Measurements from ENCODE around the gene ZNF420. TPM values are rescaled to one million over a fixed set of nuclear protein-coding genes. Genes with fewer than 3 reads are reported as not detected.

ZNF420 gene
- total RNA-seq, 5 donors from 2014 or later (not counting 1 experiment from before 2014, with no cell fraction given): 9.5 to 28.2 (median 26.2) TPM

DNA sequence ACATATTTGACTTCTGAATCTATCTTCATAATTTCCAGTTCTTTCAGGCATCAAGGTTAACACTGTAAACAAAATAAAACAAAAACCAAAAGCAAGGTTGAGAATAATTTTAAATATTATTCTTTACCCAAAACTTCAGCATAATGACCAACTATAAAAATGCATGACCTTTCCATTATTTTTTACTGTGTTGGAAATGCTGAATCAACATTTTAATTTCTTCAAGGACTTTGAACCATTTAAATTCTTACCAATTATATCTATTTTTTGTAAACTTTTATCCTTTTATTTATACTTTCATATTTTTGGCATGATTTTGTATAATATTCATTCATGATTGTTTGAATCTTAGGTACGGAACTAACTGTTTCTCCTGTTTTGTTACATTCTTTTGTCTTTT, 87.4 kb downstream of the ZNF420 start:
- no peak overlapping the region for H3K27ac ChIP-seq (ENCODE audit: low read length)
- H3K27me3 ChIP-seq (replicated peaks in 1 of 2; ENCODE audit: control insufficient read depth in 2 of 2, extremely low read depth in 1 of 2, insufficient read depth in 2 of 2, low read length in 1 of 2): no peaks in the 10 kb centered on the region
- Mint-ChIP-seq H3K27me3 (no peaks in the 10 kb centered on the region), H3K36me3 (peaks cover 79% of the 10 kb centered on the region), H3K27ac (no peak overlapping the region), H3K9me3 (peaks cover 18 to 48% (median 43%) of the 10 kb centered on the region in 3 donors), H3K4me3 (no peak overlapping the region), H3K4me1 (peaks cover 0 to 2% (median 0%) of the 10 kb centered on the region in 3 donors)
- H3K4me1 ChIP-seq (ENCODE audit: control insufficient read depth in 1 of 2, extremely low read depth in 1 of 2, insufficient read depth in 2 of 2, low read length in 2 of 2): no peaks in the 10 kb centered on the region
- DNase-seq: no peak
- peaks cover 4% of the 10 kb centered on the region for H3K9me3 ChIP-seq
- ChIA-PET CTCF (no interaction called here), POLR2A (no interaction called here)
- WGBS (ENCODE audit: insufficient coverage): no CpG with 5 or more reads among the region's 1 CpG
- peaks cover 17 to 39% of the 10 kb centered on the region in 2 donors for H3K36me3 ChIP-seq (ENCODE audit: control insufficient read depth in 2 of 2, extremely low read depth in 1 of 2, insufficient read depth in 1 of 2, low read length in 1 of 2)
- H3K4me3 ChIP-seq (ENCODE audit: control insufficient read depth in 1 of 2, extremely low read depth in 1 of 2, low read length in 1 of 2): no peak overlapping the region
- no peak for ATAC-seq (replicated peaks in 1 of 4)

DNA sequence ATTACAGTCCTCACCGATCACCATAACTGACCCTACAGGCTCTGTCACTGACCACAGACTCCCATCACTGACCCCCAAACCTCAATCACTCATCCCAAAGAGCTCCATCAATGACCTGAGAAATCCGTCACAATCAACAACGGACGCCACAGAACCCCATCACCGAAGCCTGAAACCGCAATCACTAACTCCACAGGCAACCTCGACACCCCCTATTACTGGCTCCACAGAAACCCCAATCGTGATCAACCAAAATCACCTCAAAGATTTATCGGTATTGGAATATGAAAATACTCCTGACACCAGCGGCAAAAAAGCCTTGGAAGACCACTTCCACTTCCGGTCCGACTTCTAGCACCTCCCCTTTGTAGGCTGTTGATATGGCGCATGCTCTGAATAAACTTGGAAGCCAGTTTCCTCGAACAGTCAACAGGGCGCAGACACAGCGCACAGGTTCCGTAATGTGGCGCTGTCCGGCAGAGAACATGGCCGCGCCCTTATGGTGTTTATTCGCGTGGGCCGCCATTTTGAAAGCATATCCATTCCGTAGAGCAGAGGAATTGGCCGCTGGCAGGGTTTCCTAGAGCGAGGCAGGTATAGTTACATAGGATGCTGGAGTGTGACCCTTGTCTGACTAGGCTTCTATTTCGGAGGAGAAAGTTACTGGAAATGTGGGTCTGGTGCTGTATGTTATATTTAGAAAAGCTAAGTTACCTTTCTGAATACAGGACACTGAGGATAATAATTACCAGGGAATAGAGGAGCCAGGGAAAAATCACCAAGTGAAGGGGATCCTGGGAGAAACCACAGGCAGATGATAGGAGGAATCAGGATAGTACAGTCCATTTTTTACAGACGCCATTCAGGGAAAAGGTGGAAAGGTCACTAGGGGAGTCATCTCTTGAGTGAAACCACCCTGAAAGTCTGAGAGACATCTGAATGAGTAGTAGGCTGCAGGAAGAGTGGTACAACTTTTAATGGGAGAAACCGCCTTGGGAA, 94.4 kb downstream of the ZNF420 start, which contains the start of gene ZNF585A:
ZNF585A (minus strand) TSS at position 328 of the 999 bp plus-strand sequence. CDS start 2,785 bp downstream, outside the sequence.
- H3K4me1 ChIP-seq (ENCODE audit: control insufficient read depth in 1 of 2, extremely low read depth in 1 of 2, insufficient read depth in 2 of 2, low read length in 2 of 2): peaks cover 6 to 7% of the 10 kb centered on the region in 2 experiments
- Mint-ChIP-seq H3K27ac (no peak within 1 kb of the TSS), H3K4me1 (peaks cover 0 to 6% (median 4%) of the 10 kb centered on the region in 3 donors), H3K27me3 (no peaks in the 10 kb centered on the region), H3K4me3 (peak within 1 kb of the TSS in 1 of 3 donors; percentile 45), H3K9me3 (peaks cover 7 to 29% (median 28%) of the 10 kb centered on the region in 3 donors), H3K36me3 (peaks cover 36% of the 10 kb centered on the region)
- H3K9me3 ChIP-seq: peaks cover 2% of the 10 kb centered on the region
- peak within 1 kb of the TSS; percentile 76 for H3K27ac ChIP-seq (ENCODE audit: low read length)
- DNase-seq (peak; percentile 85 to 96 (median 89)), ATAC-seq (replicated peaks in 1 of 4) (peak; percentile 99 to 100 (median 99))
- peak within 1 kb of the TSS; percentile 75 to 93 for H3K4me3 ChIP-seq (ENCODE audit: control insufficient read depth in 1 of 2, extremely low read depth in 1 of 2, low read length in 1 of 2)
- H3K36me3 ChIP-seq (ENCODE audit: control insufficient read depth in 2 of 2, extremely low read depth in 1 of 2, insufficient read depth in 1 of 2, low read length in 1 of 2): peaks cover 7 to 20% of the 10 kb centered on the region in 2 donors
- 5% methylated on average over 22 of the region's 30 CpGs for WGBS (ENCODE audit: insufficient coverage)
- CTCF ChIA-PET: interaction anchor here in 1 of 2 donors (0.6 to 1.9 kb wide), 3 partner anchors 36 to 198 kb away, joined by 3 to 4 read pairs (median 4); partner anchors contain the start of gene ZNF527
- no peaks in the 10 kb centered on the region for H3K27me3 ChIP-seq (replicated peaks in 1 of 2; ENCODE audit: control insufficient read depth in 2 of 2, extremely low read depth in 1 of 2, insufficient read depth in 2 of 2, low read length in 1 of 2)
- POLR2A ChIA-PET: interaction anchor here in 1 of 2 donors (0.6 to 1.2 kb wide), 2 partner anchors 45 to 684 kb away, joined by 3 to 5 read pairs; partner anchors contain the start of gene ZNF383

Other genes starting within 250 kb of the ZNF420 start
- 10 to 100 TPM in 3 of 5 donors, 1 to 10 TPM in 2; 4.7 to 12.9 (median 11.7) TPM for gene ZNF790, start 240.0 kb upstream of the ZNF420 start, total RNA-seq
- 10 to 100 TPM in 4 of 5 donors, 1 to 10 TPM in 1; 8.3 to 16.4 (median 11.7) TPM for gene ZNF345, start 227.6 kb upstream of the ZNF420 start, total RNA-seq
- 1 to 10 TPM; 4.4 to 7.8 (median 6.7) TPM for gene ZNF829, start 162.1 kb upstream of the ZNF420 start, total RNA-seq
- 10 to 100 TPM in 3 of 5 donors, 1 to 10 TPM in 2; 7.8 to 24.5 (median 19.3) TPM for gene ZNF568, start 162.1 kb upstream of the ZNF420 start, total RNA-seq
- gene ZNF585A, start 94.3 kb downstream of the ZNF420 start, total RNA-seq: 10 to 100 TPM in 4 of 5 donors, 1 to 10 TPM in 1; 4.4 to 23.8 (median 14.2) TPM
- gene ZNF585B, start 132.1 kb downstream of the ZNF420 start, total RNA-seq: 10 to 100 TPM; 12.5 to 25.4 (median 22.5) TPM
- 10 to 100 TPM; 11.7 to 25.9 (median 24.2) TPM for gene ZNF383, start 139.8 kb downstream of the ZNF420 start, total RNA-seq

Measured in T-cell (primary cell).